HFF-Myc (cell line): ENCODE measurements around the gene SSTR5.

ENCODE experiments used
- DNase-seq: peaks from one replicate; pipeline ENCODE4 v3.0.0-alpha.2; 2011; ENCODE audit warnings: low read depth; ENCODE audit errors: extremely low read depth
- H3K4me3 ChIP-seq: replicated peaks from 2 replicates; pipeline ENCODE4 v1.5.1; 2011; ENCODE audit warnings: low read depth, mild to moderate bottlenecking, control low read depth, low read length
- CTCF ChIP-seq: IDR thresholded peaks from 2 replicates; pipeline ENCODE4 v1.5.1; 2012; ENCODE audit warnings: mild to moderate bottlenecking, low read depth, low read length, control low read depth; ENCODE audit errors: missing control alignments

Gene SSTR5

GRCh38 chr16:1039762-1040161, 32.8 kb upstream of the SSTR5 start:
- TF ChIP-seq CTCF = no peak
- DNase-seq = no peak
- H3K4me3 ChIP-seq = no peak overlapping the region

GRCh38 chr16:1040346-1040745, 32.2 kb upstream of the SSTR5 start:
- no peak for TF ChIP-seq CTCF
- DNase-seq = no peak
- H3K4me3 ChIP-seq = no peak overlapping the region

- no peak overlapping the region for H3K4me3 ChIP-seq
- DNase-seq = no peak
- TF ChIP-seq CTCF = no peak
Measured at GRCh38 chr16:1042049-1042744, 30.4 kb upstream of the SSTR5 start.

GRCh38 chr16:1042866-1043265, 29.7 kb upstream of the SSTR5 start:
- no peak for DNase-seq
- no peak overlapping the region for H3K4me3 ChIP-seq
- TF ChIP-seq CTCF = no peak

- DNase-seq = no peak
- H3K4me3 ChIP-seq = no peak overlapping the region
- TF ChIP-seq CTCF = no peak
Measured at GRCh38 chr16:1043881-1044451, 28.6 kb upstream of the SSTR5 start.

- no peak for TF ChIP-seq CTCF
- no peak for DNase-seq
- no peak overlapping the region for H3K4me3 ChIP-seq
Measured at GRCh38 chr16:1044460-1045309, 27.9 kb upstream of the SSTR5 start.
